K562 (cell line): Measurements from ENCODE around the gene TSPAN14. TPM values are rescaled to one million over a fixed set of nuclear protein-coding genes. Genes with fewer than 3 reads are reported as not detected.

Experiments used
- ARHGAP35 ChIP-seq: fragments of 450-650 bp; IDR thresholded peaks from 2 replicates; pipeline ENCODE4 v1.6.1; 2018; ENCODE audit not compliant: partially characterized antibody
- CREB1 ChIP-seq, 2 experiments: sonication (generic) in 1 of 2; formaldehyde crosslinking in 1 of 2; IDR thresholded peaks; 2 replicates each; pipeline versions ENCODE4 v1.6.1 to v1.8.0; 2012 to 2022; ENCODE audit warnings: inconsistent platforms in 1 of 2, mild to moderate bottlenecking in 1 of 2, missing genetic modification reagents in 1 of 2, moderate library complexity in 1 of 2
- E4F1 ChIP-seq: fragments of 250-450 bp; sonication (Bioruptor Pico); IDR thresholded peaks from 2 replicates; pipeline ENCODE4 v1.5.0; 2021; ENCODE audit warnings: mild to moderate bottlenecking, borderline replicate concordance
- NFIC ChIP-seq: fragments of 450-650 bp; IDR thresholded peaks from 2 replicates; pipeline ENCODE4 v1.6.1; 2017; ENCODE audit warnings: mild to moderate bottlenecking, inconsistent platforms
- PHF8 ChIP-seq: fragments of 200-600 bp; sonication (generic); IDR thresholded peaks from 2 replicates; pipeline ENCODE4 v1.6.1; 2012; ENCODE audit warnings: mixed run types, mild to moderate bottlenecking, inconsistent platforms, low read length, moderate library complexity, borderline replicate concordance
- POLR2AphosphoS2 ChIP-seq: IDR thresholded peaks from 2 replicates; pipeline ENCODE4 v1.6.1; 2012; ENCODE audit warnings: low read length, improper control_type of control experiment
- POU5F1 ChIP-seq: fragments of 150-350 bp; IDR thresholded peaks from 2 replicates; pipeline ENCODE4 v1.6.1; 2014; ENCODE audit warnings: borderline replicate concordance, low read length, low read depth, mild to moderate bottlenecking; ENCODE audit not compliant: partially characterized antibody
- RAD51 ChIP-seq: fragments of 450-650 bp; IDR thresholded peaks from 2 replicates; pipeline ENCODE4 v1.7.1; 2016; ENCODE audit warnings: low read depth, mild to moderate bottlenecking, borderline replicate concordance
- YBX1 ChIP-seq: fragments of 450-650 bp; IDR thresholded peaks from 2 replicates; pipeline ENCODE4 v1.7.1; 2016; ENCODE audit warnings: mild to moderate bottlenecking
- ZBTB1 ChIP-seq: sonication (generic); formaldehyde crosslinking; IDR thresholded peaks from 2 replicates; pipeline ENCODE4 v1.8.1; 2023; ENCODE audit warnings: missing genetic modification reagents, low read depth, mild to moderate bottlenecking, borderline replicate concordance
- ZFP36 ChIP-seq: fragments of 150-350 bp; IDR thresholded peaks from 2 replicates; pipeline ENCODE4 v1.6.1; 2018; ENCODE audit warnings: low read length, low read depth; ENCODE audit not compliant: partially characterized antibody
- ZNF165 ChIP-seq: fragments of 250-450 bp; sonication (Bioruptor Pico); IDR thresholded peaks from 2 replicates; pipeline ENCODE4 v1.4.0; 2020; ENCODE audit warnings: borderline replicate concordance
- ZNF24 ChIP-seq: fragments of 450-650 bp; IDR thresholded peaks from 2 replicates; pipeline ENCODE4 v1.6.1; 2016
- ZNF644 ChIP-seq: fragments of 200-800 bp; sonication (Bioruptor generic); IDR thresholded peaks from 2 replicates; pipeline ENCODE4 v1.6.1; 2016; ENCODE audit warnings: low read depth, missing genetic modification characterization, missing compliant biosample characterization
- ZNF696 ChIP-seq: fragments of 250-450 bp; sonication (Bioruptor Pico); conservative IDR thresholded peaks from 2 replicates; pipeline ENCODE4 v1.4.0; 2020; ENCODE audit warnings: mild to moderate bottlenecking, moderate library complexity
- ZZZ3 ChIP-seq: fragments of 450-650 bp; IDR thresholded peaks from 2 replicates; pipeline ENCODE4 v1.6.1; 2016; ENCODE audit warnings: antibody characterized with exemption, mild to moderate bottlenecking, moderate library complexity
- polyA plus RNA-seq, 8 experiments: library from polyadenylated mRNA; depleted of rRNA in 4 of 8; stranded (reverse) in 5 of 8; unstranded in 3 of 8; fragments of >200 nt; fragmentation: Nextera tagmentation in 2 of 8; fragmentation: Illumina TruSeq in 1 of 8; extraction: Ambion mirVana in 2 of 8; extraction: Trizol in 1 of 8; gene quantifications; 2 replicates each; pipeline versions ENCODE4 v1.2.1 to v1.2.3, GENCODE V29; 2011 to 2014; ENCODE audit warnings: inconsistent platforms in 1 of 8, missing spikeins in 1 of 8
- total RNA-seq, 7 experiments: library from RNA; depleted of rRNA in 6 of 7; stranded (reverse); fragments of >200 nt in 6 of 7; fragmentation: Illumina TruSeq in 2 of 7; extraction: Trizol in 2 of 7; gene quantifications; 2 replicates each; pipeline versions ENCODE4 v1.2.1 to v1.2.3, GENCODE V29; 2011 to 2021; ENCODE audit warnings: low replicate concordance in 1 of 7
- TF ChIP-seq, protein P1 (sequence below): fragments of 200-800 bp; sonication (Bioruptor generic); IDR thresholded peaks from 2 replicates; pipeline ENCODE4 v1.6.1; 2016; ENCODE audit warnings: missing genetic modification characterization, missing compliant biosample characterization
- TF ChIP-seq, protein P2 (sequence below): sonication (generic); formaldehyde crosslinking; IDR thresholded peaks from 2 replicates; pipeline ENCODE4 v1.8.1; 2022; ENCODE audit warnings: missing genetic modification reagents

The TSPAN14 gene
- total and polyA plus RNA-seq, 9 of the 15 experiments (the other 6 are each of a cell fraction or from before 2014, with no cell fraction given): 5.8 to 92.9 (median 23.3) TPM

- TF ChIP-seq RAD51 (no peak), YBX1 (no peak), ZNF24 (no peak), CREB1 (IDR thresholded peaks at IDR 0.05) (no peak; the same call in 1 of the 2 replicates), CREB1 (CRISPR knock-in tag; IDR thresholded peaks at IDR 0.05) (no peak), POU5F1 (no peak), ZZZ3 (no peak), PHF8 (no peak), ZFP36 (no peak), ZBTB1 (CRISPR knock-in tag) (no peak), POLR2AphosphoS2 (no peak), E4F1 (CRISPR knock-in tag) (no peak), ZNF644 (tag) (no peak), ZNF696 (CRISPR knock-in tag) (no peak), NFIC (peak; percentile 84), ARHGAP35 (no peak), ZNF165 (CRISPR knock-in tag) (no peak)
- TF ChIP-seq, protein P1, sequence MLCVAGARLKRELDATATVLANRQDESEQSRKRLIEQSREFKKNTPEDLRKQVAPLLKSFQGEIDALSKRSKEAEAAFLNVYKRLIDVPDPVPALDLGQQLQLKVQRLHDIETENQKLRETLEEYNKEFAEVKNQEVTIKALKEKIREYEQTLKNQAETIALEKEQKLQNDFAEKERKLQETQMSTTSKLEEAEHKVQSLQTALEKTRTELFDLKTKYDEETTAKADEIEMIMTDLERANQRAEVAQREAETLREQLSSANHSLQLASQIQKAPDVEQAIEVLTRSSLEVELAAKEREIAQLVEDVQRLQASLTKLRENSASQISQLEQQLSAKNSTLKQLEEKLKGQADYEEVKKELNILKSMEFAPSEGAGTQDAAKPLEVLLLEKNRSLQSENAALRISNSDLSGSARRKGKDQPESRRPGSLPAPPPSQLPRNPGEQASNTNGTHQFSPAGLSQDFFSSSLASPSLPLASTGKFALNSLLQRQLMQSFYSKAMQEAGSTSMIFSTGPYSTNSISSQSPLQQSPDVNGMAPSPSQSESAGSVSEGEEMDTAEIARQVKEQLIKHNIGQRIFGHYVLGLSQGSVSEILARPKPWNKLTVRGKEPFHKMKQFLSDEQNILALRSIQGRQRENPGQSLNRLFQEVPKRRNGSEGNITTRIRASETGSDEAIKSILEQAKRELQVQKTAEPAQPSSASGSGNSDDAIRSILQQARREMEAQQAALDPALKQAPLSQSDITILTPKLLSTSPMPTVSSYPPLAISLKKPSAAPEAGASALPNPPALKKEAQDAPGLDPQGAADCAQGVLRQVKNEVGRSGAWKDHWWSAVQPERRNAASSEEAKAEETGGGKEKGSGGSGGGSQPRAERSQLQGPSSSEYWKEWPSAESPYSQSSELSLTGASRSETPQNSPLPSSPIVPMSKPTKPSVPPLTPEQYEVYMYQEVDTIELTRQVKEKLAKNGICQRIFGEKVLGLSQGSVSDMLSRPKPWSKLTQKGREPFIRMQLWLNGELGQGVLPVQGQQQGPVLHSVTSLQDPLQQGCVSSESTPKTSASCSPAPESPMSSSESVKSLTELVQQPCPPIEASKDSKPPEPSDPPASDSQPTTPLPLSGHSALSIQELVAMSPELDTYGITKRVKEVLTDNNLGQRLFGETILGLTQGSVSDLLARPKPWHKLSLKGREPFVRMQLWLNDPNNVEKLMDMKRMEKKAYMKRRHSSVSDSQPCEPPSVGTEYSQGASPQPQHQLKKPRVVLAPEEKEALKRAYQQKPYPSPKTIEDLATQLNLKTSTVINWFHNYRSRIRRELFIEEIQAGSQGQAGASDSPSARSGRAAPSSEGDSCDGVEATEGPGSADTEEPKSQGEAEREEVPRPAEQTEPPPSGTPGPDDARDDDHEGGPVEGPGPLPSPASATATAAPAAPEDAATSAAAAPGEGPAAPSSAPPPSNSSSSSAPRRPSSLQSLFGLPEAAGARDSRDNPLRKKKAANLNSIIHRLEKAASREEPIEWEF (CRISPR knock-in tag): no peak
- TF ChIP-seq, protein P2, sequence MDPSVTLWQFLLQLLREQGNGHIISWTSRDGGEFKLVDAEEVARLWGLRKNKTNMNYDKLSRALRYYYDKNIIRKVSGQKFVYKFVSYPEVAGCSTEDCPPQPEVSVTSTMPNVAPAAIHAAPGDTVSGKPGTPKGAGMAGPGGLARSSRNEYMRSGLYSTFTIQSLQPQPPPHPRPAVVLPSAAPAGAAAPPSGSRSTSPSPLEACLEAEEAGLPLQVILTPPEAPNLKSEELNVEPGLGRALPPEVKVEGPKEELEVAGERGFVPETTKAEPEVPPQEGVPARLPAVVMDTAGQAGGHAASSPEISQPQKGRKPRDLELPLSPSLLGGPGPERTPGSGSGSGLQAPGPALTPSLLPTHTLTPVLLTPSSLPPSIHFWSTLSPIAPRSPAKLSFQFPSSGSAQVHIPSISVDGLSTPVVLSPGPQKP (CRISPR knock-in tag): no peak
Measured at GRCh38 chr10:80497187-80498077, 43.3 kb downstream of the TSPAN14 start (continued).
